Gastrocnemius medialis (tissue), 4 donors: ENCODE results near the gene AIFM2.

Experiments used
- CTCF ChIP-seq, 5 experiments: fragments of 450-650 bp in 3 of 5; fragments of 200-600 bp in 2 of 5; sonication (generic) in 2 of 5; IDR thresholded peaks in 4 of 5; conservative IDR thresholded peaks in 1 of 5; 1 replicate in 4 of 5; 2 replicates in 1 of 5; pipeline ENCODE4 v1.5.1; 2016 to 2019; ENCODE audit warnings: antibody characterized with exemption in 5 of 5, mild to moderate bottlenecking in 3 of 5, moderate library complexity in 3 of 5
- POLR2A ChIP-seq, 2 donors: fragments of 450-650 bp; IDR thresholded peaks; one replicate each; pipeline ENCODE4 v1.6.1; 2017; ENCODE audit warnings: antibody characterized with exemption in 2 of 2, mild to moderate bottlenecking in 2 of 2, moderate library complexity in 2 of 2

- peak; percentile 56 to 67 (median 65) for TF ChIP-seq CTCF (IDR thresholded peaks at IDR 0.05 in 4 of 5, conservative IDR thresholded peaks at IDR 0.05 in 1 of 5)
- TF ChIP-seq POLR2A (IDR thresholded peaks at IDR 0.05): no peak
Measured at GRCh38 chr10:70145666-70146488, 13.3 kb upstream of the AIFM2 start.
